Measurements from ENCODE around the gene PRKCH.

DNA sequence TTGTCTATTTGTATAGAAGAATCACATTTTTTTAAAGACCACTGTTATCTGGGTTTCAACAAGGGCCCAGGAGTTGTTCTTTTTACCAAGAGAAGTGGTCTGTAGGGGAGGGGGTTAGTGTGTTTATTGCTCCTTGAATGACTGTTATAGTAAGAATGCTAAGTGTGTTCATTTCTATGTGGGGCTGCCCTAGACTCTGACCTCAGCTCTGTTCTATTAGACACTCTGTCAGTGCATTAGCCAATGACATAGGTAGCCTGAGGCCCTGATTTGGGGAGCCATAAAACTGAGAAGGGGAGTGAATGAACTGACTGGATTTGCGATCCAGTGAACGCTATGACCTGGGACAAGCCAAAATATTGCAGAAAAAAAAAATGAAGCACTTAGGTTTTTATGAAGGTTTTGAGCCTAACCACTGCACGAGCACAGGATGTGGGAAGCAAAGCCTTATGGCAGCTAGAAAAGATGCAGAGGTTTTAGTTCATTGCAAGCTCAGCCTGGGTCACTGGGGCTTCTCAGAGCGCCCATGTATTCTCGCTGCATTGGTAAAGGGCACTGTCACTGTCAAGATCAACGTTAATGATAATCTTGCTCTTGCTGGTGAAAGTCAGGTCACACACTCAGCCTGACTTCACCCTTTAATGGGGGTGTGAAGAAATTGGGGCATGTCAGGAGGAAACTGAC lies 63.8 kb downstream of the PRKCH start:
- TF ChIP-seq, protein P1, sequence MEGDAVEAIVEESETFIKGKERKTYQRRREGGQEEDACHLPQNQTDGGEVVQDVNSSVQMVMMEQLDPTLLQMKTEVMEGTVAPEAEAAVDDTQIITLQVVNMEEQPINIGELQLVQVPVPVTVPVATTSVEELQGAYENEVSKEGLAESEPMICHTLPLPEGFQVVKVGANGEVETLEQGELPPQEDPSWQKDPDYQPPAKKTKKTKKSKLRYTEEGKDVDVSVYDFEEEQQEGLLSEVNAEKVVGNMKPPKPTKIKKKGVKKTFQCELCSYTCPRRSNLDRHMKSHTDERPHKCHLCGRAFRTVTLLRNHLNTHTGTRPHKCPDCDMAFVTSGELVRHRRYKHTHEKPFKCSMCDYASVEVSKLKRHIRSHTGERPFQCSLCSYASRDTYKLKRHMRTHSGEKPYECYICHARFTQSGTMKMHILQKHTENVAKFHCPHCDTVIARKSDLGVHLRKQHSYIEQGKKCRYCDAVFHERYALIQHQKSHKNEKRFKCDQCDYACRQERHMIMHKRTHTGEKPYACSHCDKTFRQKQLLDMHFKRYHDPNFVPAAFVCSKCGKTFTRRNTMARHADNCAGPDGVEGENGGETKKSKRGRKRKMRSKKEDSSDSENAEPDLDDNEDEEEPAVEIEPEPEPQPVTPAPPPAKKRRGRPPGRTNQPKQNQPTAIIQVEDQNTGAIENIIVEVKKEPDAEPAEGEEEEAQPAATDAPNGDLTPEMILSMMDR (IDR thresholded peaks at IDR 0.05) = no peak
- TF ChIP-seq POLR2A (IDR thresholded peaks at IDR 0.05) = no peak
